Psoas muscle (tissue), 7 donors: ENCODE measurements around the gene PPP2R1B. TPM values are rescaled to one million over a fixed set of nuclear protein-coding genes. Genes with fewer than 3 reads are reported as not detected.

Experiments
- polyA plus RNA-seq, 3 donors: library from polyadenylated mRNA; stranded (reverse); fragments of 200-250 nt; gene quantifications; one replicate each; pipeline ENCODE4 v1.2.3, GENCODE V29; 2013
- total RNA-seq, 4 donors: library from RNA; stranded (reverse); fragmentation: NEBNext Ultra II Directional in 2 of 4; extraction: Animal tissue kit (Norgen Biotek cat#: 25700) in 2 of 4; gene quantifications; one replicate each; pipeline versions ENCODE4 v1.2.1 to v1.2.4, GENCODE V29; 2021 to 2023
- donor health status: healthy with polysubstance abuse.
- donor health status: DM: no; HTN: no; CAD: no; lungs with moderate emphysema.
- donor health status: Bipolar disorder and iron deficiency.
- donor health status: healthy.
- donor health status: DM: no; HTN: no; CAD: no.
- donor health status: DM: no; HTN: no; CAD: no.
- donor health status: DM: yes; HTN: yes; CAD: no.

PPP2R1B gene
- total and polyA plus RNA-seq, 7 donors = 6.6 to 18.8 (median 10.7) TPM

Other genes with a start within 250 kb of the PPP2R1B start
- 10 to 100 TPM in 1 of 4 donors, 1 to 10 TPM in 3; 3.3 to 12.6 (median 8.1) TPM for gene LAYN, start 225.7 kb downstream of the PPP2R1B start, total RNA-seq
- gene LAYN, start 225.7 kb downstream of the PPP2R1B start, polyA plus RNA-seq = 1 to 10 TPM in 2 of 3 donors, under 1 TPM in 1; 0.60 to 8.4 (median 6.3) TPM
- gene SIK2, start 163.9 kb downstream of the PPP2R1B start, total RNA-seq = 10 to 100 TPM; 20.5 to 69.6 (median 34.9) TPM
- gene SIK2, start 163.9 kb downstream of the PPP2R1B start, polyA plus RNA-seq = 10 to 100 TPM in 2 of 3 donors, 1 to 10 TPM in 1; 9.0 to 30.4 (median 26.6) TPM
- gene ALG9, start 105.2 kb upstream of the PPP2R1B start, total RNA-seq = 10 to 100 TPM; 12.8 to 20.3 (median 16.0) TPM
- gene ALG9, start 105.2 kb upstream of the PPP2R1B start, polyA plus RNA-seq = 10 to 100 TPM in 2 of 3 donors, 1 to 10 TPM in 1; 9.6 to 21.9 (median 11.4) TPM
- under 1 TPM; 0.65 to 0.99 (median 0.85) TPM for gene FDXACB1, start 112.8 kb upstream of the PPP2R1B start, total RNA-seq
- gene FDXACB1, start 112.8 kb upstream of the PPP2R1B start, polyA plus RNA-seq = 1 to 10 TPM in 1 of 3 donors, under 1 TPM in 2; 0.45 to 1.1 (median 0.57) TPM
- 10 to 100 TPM in 2 of 4 donors, 1 to 10 TPM in 2; 6.6 to 17.7 (median 11.8) TPM for gene CFAP68, start 113.2 kb upstream of the PPP2R1B start, total RNA-seq
- gene CFAP68, start 113.2 kb upstream of the PPP2R1B start, polyA plus RNA-seq = 1 to 10 TPM; 4.4 to 7.6 (median 4.8) TPM
- over 10,000 TPM in 2 of 4 donors, 1,000 to 10,000 TPM in 2; 5,216 to 12,187 (median 10,501) TPM for gene CRYAB, start 145.4 kb upstream of the PPP2R1B start, total RNA-seq
- over 10,000 TPM in 1 of 3 donors, 1,000 to 10,000 TPM in 2; 4,737 to 11,496 (median 9,489) TPM for gene CRYAB, start 145.4 kb upstream of the PPP2R1B start, polyA plus RNA-seq
- gene HSPB2, start 146.3 kb upstream of the PPP2R1B start, total RNA-seq = 10 to 100 TPM; 20.2 to 40.4 (median 27.2) TPM
- gene HSPB2, start 146.3 kb upstream of the PPP2R1B start, polyA plus RNA-seq = 10 to 100 TPM; 23.6 to 55.5 (median 25.0) TPM
- 10 to 100 TPM in 1 of 4 donors, 1 to 10 TPM in 3; 6.2 to 12.3 (median 8.3) TPM for gene C11orf52, start 152.5 kb upstream of the PPP2R1B start, total RNA-seq
- gene C11orf52, start 152.5 kb upstream of the PPP2R1B start, polyA plus RNA-seq = 10 to 100 TPM in 1 of 3 donors, 1 to 10 TPM in 2; 1.0 to 24.5 (median 4.4) TPM
- gene DIXDC1, start 171.0 kb upstream of the PPP2R1B start, total RNA-seq = 10 to 100 TPM in 2 of 4 donors, 1 to 10 TPM in 2; 4.5 to 12.9 (median 9.6) TPM
- gene DIXDC1, start 171.0 kb upstream of the PPP2R1B start, polyA plus RNA-seq = 1 to 10 TPM; 1.4 to 4.9 (median 2.6) TPM